HG02571 (cell line): ENCODE measurements around the gene PHLDA3.
"Not testable (repeated sequence)": the region's sequence is repeated elsewhere in the genome, so short reads cannot be mapped to it uniquely, and the experiment has no call there.

Experiments
- ATAC-seq: cut with Tn5 transposase; IDR thresholded peaks from one replicate; pipeline ENCODE4 v1.9.1; 2021; ENCODE audit warnings: mild to moderate bottlenecking, moderate library complexity; ENCODE audit not compliant: unreplicated experiment

PHLDA3 gene

GRCh38 chr1:201504179-201504631 is 35.2 kb upstream of the PHLDA3 start:
- no peak for ATAC-seq

DNA sequence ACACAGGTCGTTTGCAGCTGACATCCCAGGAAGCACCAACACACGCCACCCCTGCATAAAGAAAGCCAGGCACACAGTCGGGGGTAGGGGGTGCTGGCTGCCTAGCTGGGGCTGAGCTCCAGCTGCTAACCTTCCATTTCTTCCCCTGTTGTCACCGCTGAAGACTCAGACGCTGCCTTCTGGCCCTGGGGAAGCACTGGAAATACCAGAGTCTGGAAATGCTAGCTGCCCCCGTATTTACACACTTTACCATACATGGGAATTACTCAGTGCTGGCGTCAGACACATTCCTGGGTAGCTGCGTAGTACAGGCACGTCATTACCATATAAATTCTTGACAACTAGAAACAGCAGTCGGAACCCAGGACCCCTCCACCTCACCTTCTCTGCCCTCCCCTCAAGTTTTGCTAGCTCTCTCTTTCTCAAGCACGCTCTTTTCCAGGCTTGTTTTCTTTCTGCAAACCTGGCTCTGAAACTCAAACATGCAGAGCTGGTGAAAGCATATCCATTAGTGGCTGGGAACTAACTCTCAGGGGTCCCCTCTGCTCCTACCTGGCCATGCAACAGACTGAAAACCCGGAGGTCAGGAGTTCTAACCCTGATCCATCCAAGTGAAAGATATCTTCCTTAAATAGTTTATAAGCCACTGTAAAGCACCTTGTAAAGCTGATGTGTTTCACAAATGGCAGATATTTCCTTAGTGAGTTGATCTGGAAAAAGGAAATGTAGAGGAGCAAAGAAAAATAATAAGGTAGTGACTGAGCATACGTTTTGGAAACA is 34.6 kb upstream of the PHLDA3 start:
- no peak for ATAC-seq

- ATAC-seq: no peak
Measured at GRCh38 chr1:201502511-201502857, 33.5 kb upstream of the PHLDA3 start.

DNA sequence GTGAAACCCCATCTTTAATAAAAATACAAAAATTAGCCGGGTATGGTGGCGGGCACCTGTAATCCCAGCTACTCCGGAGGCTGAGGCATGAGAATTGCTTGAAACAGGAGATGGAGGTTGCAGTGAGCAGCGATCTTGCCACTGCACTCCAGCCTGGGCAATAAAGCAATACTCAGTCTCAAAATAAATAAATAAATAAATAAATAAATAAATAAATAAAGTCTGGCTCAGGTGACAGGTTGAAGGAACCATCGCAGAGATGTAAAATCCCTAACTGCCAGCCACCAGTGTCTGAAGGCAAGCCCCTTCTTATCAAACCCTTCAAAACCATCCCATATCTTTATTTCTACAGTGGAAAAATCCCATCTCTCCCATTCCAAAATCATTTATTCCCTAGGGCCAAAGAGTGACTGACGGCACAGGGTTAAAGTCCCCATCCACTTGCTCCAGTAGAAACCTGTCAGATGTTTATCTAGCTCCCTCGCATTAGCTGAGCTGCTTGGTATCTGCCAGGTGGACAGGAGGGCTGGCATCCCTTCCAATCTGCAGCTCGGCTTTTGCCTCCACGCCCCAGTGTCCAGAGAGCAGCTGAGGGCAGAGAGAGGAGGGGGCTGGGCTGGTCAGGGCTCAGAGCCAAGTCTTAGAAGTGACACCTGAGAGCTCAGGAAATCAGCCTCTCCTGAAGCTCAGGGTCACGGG is 33.0 kb upstream of the PHLDA3 start:
- ATAC-seq: no peak

- no peak for ATAC-seq
Measured at GRCh38 chr1:201501144-201501543, 32.2 kb upstream of the PHLDA3 start.

- no peak for ATAC-seq
Measured at GRCh38 chr1:201500670-201501120, 31.7 kb upstream of the PHLDA3 start.

DNA sequence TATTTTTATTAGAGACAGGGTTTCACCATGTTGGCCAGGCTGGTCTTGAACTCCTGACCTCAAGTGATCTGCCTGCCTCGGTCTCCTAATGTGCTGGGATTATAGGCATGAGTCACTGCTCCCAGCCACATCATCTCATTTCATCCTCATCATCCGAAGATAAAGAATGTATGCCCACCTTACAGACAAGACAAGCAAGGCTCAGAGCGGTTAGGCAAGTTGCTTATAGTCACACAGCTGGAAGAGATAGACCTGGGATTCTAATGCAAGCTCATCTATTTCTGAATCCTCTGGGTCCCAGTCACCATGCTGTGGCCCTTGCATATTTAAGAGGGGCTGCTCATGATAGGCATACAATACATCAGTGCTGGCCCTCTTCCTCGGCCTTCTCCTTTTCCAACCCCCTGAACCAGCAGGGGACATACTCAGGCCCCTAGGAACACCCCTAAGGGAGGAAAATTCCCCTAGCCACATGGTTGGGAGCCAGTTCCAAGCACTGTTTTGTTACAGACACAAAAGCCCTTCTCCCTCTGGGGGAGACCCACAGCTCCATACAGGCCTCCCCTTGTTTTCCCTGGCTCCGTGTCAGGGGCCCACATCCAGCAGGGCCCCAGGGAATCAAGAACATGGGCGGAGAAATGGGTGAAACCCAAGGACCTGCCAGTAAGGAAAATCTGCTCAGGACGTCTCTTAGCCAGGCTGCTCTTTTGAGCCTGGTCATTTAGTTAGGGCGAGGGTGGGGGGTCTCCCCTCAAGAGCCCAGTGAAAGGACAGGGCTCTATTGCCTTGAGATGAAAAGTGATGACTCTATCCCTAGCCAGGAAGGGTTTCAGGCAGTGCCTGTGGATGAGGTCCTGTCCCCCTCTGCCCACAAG is 31.0 kb upstream of the PHLDA3 start:
- ATAC-seq: no peak

- no peak for ATAC-seq
Measured at GRCh38 chr1:201499191-201499590, 30.2 kb upstream of the PHLDA3 start.

GRCh38 chr1:201498621-201499020 is 29.6 kb upstream of the PHLDA3 start:
- no peak for ATAC-seq

DNA sequence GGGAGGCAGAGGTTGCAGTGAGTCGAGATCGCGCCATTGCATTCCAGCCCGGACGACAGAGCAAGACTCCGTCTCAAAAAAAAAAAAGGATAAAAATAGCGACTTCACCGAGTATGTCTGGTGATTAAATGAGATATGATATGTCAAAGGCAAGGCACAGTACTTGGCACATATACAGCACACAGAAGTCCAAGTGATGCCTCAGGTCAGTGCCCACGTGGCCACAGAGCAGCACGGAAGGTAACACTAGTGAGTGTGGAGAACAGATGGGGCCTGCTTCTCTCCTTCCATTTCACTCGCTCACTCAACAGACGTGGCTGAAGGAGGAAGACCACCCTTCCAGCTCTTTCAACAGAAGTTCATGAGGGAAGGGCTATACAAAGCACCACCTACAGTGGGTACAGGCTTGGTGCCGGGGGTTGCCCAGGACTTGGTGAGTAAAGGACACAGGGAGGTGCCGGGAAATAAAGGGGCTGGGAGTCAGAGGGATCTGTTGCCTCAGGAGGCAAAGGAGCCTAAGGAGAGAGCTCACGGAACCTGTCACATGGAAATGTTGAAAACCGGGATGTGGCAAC is 29.0 kb upstream of the PHLDA3 start:
- ATAC-seq: no peak

- ATAC-seq: no peak
Measured at GRCh38 chr1:201496296-201496690, 27.3 kb upstream of the PHLDA3 start.

GRCh38 chr1:201495551-201496295 is 26.7 kb upstream of the PHLDA3 start:
- no peak for ATAC-seq

GRCh38 chr1:201493757-201494617 is 25.0 kb upstream of the PHLDA3 start:
- no peak for ATAC-seq

- not testable (repeated sequence) for ATAC-seq
Measured at GRCh38 chr1:201493026-201493656, 24.2 kb upstream of the PHLDA3 start.

GRCh38 chr1:201491896-201492511 is 23.0 kb upstream of the PHLDA3 start:
- no peak for ATAC-seq

- ATAC-seq: no peak
Measured at GRCh38 chr1:201490708-201491131, 21.7 kb upstream of the PHLDA3 start.

DNA sequence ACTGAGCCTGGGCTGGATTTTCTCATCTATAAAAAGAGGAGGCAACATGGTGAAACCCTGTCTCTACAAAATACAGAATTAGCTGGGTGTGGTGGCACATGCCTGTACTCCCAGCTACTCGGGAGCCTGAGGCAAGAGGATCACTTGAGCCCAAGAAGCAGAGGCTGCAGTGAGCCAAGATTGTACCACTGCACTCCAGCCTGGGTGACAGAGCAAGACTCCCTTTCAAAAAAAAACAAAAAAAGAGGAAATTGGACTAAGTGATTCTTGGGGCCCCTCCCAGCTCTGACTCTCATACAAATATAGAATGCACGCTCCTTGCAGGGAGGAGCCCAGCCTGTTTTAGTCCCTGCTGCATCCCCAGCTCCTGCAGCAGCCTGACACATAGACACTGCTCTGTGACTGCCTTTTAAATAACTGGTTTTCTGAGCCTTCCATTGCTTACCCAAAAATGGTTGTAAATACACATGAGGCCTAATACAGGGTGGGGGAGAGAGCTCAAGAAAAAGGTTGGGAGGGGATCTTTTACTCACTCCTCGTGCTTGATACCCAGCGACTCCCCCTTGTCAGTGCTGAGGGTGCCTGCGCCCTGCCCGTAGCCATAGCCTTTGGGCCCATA is 20.8 kb upstream of the PHLDA3 start:
- ATAC-seq: no peak
